SK-N-SH (cell line): ENCODE data around the gene RBMS1.

ENCODE experiments used
- EZH2phosphoT487 ChIP-seq: fragments of 200-600 bp; sonication (generic); IDR thresholded peaks from 2 replicates; pipeline ENCODE4 v1.6.1; 2017; ENCODE audit warnings: low read depth, mixed run types, mild to moderate bottlenecking, antibody characterized with exemption, moderate library complexity, borderline replicate concordance
- FOXJ3 ChIP-seq: sonication (generic); formaldehyde crosslinking; IDR thresholded peaks from 2 replicates; pipeline ENCODE4 v1.5.1; 2020; ENCODE audit warnings: mild to moderate bottlenecking, missing genetic modification reagents
- NRF1 ChIP-seq: IDR thresholded peaks from 2 replicates; pipeline ENCODE4 v1.6.1; 2012; ENCODE audit warnings: low read depth, mild to moderate bottlenecking, low read length
- TF ChIP-seq, protein P1 (sequence below): IDR thresholded peaks from 2 replicates; pipeline ENCODE4 v1.4.0; 2012; ENCODE audit warnings: low read depth, borderline replicate concordance
- TF ChIP-seq, protein P2 (sequence below): fragments of 150-350 bp; IDR thresholded peaks from 2 replicates; pipeline ENCODE4 v1.6.1; 2016; ENCODE audit warnings: mild to moderate bottlenecking, low read depth, low read length

DNA sequence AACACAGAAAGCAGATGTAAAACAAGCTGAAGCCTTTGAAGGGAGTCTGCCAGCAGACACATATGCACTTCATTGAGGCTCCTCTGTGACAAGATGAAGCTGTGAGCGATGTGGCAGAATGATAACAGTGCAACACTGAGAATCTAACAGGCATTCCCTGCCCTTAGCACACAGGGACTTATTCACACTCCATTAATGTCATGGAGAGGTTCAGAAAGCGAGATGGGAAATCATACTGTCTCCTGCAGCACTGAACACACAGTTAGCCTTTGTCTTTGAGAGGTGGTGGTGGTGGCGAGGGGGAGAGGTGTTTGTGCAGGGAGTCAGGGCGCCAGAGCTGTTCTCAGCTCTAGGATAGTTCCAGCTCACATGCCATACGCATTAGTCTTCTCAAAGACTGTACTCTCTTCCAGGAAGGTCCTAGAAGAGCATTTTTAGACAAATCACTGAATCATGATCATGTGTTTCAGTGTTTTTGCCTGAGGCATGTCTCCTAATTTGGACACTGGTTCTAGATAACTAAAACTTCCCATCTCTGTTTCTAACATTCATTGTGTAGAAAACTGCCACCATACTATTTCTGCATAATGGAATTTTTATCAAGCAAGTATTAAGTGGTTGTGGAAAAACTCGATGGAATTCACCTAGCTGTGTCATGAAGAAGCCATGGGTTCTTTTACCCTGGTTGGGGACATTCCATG lies 200.1 kb downstream of the RBMS1 start:
- TF ChIP-seq, protein P1, sequence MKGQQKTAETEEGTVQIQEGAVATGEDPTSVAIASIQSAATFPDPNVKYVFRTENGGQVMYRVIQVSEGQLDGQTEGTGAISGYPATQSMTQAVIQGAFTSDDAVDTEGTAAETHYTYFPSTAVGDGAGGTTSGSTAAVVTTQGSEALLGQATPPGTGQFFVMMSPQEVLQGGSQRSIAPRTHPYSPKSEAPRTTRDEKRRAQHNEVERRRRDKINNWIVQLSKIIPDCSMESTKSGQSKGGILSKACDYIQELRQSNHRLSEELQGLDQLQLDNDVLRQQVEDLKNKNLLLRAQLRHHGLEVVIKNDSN, result no peak
- TF ChIP-seq, protein P2, sequence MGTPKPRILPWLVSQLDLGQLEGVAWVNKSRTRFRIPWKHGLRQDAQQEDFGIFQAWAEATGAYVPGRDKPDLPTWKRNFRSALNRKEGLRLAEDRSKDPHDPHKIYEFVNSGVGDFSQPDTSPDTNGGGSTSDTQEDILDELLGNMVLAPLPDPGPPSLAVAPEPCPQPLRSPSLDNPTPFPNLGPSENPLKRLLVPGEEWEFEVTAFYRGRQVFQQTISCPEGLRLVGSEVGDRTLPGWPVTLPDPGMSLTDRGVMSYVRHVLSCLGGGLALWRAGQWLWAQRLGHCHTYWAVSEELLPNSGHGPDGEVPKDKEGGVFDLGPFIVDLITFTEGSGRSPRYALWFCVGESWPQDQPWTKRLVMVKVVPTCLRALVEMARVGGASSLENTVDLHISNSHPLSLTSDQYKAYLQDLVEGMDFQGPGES, result no peak
- TF ChIP-seq EZH2phosphoT487, result no peak
- TF ChIP-seq NRF1, result no peak
- no peak for TF ChIP-seq FOXJ3 (CRISPR knock-in tag)
